UCSD-AML1 (cell line): ENCODE measurements around the gene ASB8.

ENCODE experiments used
- DNase-seq: peaks from one replicate; lab custom pipeline; 2025; ENCODE audit not compliant: unreplicated experiment; lab: John Stamatoyannopoulos, UW

The ASB8 gene

DNA sequence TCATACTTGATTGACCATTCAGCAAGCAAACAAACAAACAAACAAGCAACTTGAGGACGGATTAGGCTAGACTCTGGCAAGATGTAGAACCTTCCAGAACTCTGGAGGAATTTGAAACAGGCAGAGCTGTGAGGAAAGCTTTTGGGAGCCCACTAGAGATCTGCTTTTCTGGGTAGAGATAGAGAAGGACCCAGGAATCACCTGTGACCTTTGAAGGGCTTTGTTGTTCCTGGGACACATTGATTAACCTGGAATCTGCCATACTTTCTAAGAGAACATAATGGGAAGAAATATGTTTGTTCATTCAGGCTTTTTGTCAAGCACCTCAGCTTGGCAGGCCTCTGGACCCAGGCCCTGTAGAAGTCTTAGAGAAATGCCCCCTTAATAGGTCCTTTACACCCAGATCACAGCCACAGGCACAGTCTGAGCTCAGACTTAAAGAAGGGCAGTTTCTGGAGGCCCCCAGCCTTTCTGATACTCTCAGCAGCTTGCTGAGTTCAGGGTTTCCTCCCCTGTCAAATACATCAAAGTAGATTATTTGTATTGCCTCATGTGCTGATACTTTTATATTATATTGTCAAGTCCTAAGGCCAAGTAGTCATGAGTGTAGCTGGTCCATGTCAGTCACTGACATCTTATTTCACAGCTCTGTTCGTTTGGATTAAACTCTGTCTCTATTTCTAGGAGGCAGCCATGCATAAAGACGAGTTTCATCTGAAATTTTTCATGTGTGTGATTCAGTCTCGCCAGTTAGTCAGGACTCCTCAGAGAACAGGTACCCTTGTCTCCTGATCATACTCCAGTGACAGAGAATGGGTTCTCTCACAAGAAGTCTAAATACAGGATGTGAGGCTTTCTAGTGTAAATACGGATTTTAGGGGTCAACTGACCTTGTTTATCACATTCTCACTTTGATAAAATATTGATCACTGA is 50.4 kb downstream of the ASB8 start:
- no peak for DNase-seq

GRCh38 chr12:48105867-48106680 is 51.2 kb downstream of the ASB8 start, which contains the start of gene SENP1:
Gene SENP1 (minus strand): TSS chr12:48106079. CDS start chr12:48101472, 4,607 bp downstream.
- peak; percentile 91 for DNase-seq

DNA sequence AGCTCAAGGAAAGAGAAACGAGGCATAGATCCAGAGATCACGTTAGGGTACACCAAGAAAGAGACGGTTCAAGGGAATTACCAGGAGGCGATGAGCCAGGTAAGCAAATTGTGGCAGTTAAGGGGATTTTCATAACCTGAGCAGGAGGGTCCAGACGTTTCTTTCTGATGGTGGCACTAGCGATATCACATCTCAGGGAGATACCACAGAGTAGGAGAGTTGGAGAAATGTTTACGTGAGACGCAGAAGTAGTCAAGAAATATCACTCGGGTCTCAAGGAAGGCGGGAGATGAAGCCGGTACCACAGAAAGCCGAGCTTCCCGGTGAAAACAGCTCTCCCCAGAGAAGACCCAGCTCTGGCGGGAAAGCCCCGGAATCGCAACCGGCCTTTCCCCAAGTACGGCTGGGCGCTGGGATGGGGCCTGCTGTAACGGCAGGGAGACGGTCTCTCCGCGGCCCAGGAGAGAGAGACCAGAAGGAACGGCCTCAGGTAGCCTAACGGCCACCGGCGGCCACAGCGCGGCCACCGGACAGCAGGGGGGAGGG is 51.9 kb downstream of the ASB8 start:
- DNase-seq = no peak

DNA sequence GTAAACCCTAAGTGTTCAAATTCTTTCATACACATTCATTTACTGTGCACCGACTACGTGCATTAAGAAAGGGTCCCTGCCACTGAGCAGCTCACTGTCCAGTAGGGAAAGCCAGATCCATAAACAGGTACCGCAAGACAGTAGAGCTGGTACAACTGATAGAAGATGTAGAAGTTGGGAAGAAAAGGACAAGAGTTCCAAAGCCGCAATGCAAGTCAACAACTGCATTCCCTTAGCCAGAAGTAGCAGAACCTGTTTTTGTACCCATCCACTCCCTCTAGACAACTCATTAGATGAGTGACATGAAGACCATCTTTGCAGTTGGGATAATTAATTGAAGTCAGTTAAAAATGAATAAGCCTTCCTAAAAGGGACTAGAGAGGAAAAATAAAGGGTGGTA is 52.8 kb downstream of the ASB8 start:
- no peak for DNase-seq
